HG03280 (cell line): Measurements from ENCODE around the gene UTP15.
A peak's percentile ranks its signal among the peaks of the same experiment; 100 is the strongest.

Experiments used
- ATAC-seq: cut with Tn5 transposase; IDR thresholded peaks from one replicate; pipeline ENCODE4 v1.9.1; 2021; ENCODE audit warnings: mild to moderate bottlenecking, moderate library complexity; ENCODE audit not compliant: unreplicated experiment

UTP15 gene

DNA sequence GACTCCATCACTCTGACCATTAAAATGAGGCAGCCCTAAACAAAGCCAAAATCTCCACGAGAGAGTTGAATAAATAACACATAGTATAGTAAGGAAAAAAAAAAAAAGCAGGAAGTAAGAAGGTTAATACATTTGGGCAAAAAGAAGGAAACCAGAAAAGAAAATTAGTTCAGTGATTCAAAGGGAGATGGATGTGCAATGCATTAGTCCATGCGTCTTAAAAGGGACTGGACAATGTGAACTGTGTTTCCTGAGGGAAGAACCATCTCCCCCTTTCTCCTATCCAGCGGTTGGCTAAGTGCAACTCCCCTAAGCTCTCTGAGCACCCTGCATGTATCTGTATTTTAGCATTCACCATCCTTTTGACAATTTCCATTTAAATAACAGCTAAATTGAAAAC is 1.5 kb upstream of the UTP15 start:
- ATAC-seq: no peak

DNA sequence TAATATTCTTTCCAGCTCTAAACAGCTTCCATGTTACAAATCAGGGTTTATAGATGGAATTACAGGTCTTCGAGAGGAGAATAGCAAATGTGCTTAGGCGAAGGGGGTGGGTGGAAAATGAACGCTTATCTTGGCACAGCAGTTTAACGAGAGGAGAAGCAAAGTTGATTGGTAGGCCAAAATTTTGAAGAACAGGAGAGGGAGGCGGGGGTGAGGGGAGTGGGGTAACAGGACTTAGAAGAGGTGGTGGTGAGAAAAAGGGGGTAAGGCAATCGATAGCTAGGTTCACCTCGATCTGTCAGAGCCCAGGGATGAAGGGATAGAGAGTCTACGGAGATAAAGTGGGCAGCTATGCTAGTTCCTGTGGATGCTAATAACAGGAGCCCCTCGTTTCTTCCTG is 868 bp upstream of the UTP15 start:
- ATAC-seq: no peak

DNA sequence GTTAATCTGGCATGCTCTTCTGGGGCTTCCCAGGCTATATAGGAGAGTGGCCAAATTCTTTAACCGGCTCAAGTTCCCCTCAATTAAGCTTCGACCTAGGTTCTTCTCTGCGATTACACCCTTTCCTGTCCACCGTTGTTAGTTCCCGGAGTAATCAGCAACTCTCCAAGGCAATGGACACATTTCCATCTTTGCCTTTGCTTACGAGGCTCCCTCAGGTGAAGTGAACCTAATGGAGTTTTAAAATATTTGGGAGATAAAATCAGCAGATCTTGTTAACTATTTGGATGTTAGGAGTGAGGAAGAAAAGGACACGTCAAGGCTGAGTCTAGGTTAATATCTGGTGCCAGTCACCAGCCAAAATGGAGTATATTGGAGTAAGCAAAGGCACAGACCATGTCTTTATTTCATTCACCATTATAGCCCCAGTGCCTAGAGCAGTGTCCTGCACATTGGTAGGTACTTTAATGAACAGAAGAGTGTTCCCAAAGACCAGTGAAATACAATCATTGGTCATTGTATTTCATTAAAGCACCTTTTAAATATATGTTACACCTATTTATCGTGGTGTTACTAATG is 515 bp downstream of the UTP15 start:
- ATAC-seq: no peak

DNA sequence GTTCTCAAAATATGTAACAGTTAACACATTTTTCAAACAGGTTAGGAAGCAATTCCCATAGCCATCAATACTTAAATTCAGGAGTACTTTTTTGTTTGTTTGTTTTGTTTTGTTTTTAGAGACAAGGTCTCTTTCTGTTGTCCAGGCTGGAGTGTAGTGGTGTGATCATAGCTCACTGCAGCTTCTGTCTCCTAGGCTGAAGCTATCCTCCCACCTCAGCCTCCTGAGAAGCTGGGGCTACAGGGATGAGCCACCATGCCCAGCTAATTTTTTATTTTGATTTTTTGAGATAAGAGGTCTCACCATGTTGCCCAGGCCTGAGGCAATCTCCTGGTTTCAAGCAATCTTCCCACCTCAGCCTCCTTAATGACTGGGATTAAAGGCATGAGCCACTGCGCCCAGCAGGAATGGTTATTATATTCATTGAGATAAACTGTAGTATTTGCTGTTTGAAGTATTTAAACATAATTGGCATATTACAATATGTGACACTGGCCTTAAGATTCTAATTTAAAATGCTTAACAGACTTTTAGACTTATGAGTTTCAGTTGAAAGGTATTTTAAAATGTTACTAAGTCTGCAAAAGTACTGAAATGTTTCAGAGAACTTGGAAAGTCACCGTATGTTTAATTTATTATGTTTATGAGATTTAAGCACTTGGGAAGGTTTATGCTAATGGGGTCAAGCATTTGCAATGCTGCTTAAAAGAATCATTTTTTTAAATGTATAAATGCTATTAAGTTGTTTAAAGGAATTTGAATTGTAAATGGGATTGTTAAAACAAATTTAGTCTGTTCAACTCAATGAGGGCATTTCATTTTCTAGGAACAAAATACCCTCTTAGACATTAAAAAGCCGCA is 17.0 kb downstream of the UTP15 start:
- no peak for ATAC-seq

DNA sequence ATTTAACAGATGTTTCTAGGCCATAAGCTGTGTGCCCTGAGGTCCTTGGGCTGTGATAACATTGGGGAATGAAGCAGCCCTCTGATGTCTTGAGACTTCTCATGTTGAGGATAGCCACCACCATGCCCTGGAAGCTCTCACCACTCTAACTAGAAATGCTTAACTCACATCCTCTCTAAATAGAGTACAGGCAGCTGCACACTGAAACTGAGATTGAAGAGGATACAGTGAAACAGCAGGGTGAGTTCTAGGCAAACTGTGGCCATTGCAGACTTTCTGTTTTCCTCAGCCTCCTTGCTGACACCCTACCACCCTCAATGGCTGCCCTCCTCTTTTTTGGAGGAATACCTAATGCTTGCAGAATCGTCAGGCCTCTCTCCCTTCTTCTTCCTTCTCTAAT is 22.4 kb downstream of the UTP15 start:
- ATAC-seq: peak; percentile 70

DNA sequence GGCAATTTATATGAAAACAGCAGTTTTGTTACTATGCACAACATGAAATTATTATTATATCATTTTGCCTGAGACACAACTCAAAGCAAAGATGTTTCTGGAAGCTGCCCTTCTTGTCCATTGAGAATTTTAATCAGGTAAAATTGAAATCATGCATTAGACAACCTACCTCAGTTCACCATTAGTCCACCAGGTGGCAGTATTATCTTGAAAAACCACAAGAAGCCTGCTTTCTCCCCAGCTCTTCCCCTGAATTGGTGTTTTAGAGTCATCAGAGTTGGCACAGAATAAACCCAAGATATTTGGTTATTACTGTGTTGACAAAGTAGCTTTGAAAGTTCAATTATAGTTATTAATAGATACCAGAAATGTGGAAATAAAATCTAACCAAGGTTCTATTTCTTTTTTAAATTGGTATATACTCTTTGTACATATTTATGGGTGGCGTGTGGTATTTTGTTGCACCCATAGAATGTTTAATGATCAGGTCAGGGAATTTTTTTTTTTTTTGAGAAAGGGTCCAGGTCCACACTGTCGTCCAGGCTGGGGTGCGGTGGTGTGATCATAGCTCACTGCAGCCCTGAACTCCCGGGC is 25.7 kb downstream of the UTP15 start:
- ATAC-seq: peak; percentile 61

DNA sequence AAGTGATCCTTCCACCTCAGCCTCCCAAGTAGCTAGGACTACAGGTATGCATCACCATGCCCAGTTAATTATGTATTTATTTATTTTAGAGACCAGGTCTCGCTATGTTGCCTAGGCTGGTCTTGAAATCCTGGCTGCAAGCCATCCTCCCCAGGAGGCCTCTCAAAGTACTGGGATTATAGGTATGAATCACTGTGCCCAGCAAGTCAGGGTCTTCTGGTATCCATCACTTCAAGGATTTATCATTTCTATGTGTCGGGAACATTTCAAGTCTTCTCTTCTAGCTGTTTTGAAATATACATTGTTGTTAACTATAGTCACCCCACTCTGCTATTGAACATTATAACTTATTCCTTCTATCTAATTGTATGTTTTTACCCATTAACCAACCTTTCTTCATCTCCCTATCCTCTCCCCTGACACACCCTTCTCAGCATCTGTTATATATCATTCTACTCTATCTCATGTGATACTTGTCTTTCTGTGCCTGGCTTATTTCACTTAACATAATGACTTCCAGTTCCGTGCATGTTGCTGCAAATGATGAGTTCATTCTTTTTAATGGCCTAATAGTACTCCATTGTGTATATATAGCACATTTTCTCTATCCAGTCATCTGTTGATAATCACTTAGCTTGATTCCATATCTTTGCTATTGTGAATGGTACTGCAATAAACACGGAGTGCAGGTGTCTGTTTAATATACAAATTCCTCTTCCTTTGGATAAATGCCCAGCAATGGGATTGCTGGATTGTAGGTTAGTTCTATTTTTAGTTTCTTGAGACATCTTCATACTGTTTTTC is 26.4 kb downstream of the UTP15 start:
- no peak for ATAC-seq

DNA sequence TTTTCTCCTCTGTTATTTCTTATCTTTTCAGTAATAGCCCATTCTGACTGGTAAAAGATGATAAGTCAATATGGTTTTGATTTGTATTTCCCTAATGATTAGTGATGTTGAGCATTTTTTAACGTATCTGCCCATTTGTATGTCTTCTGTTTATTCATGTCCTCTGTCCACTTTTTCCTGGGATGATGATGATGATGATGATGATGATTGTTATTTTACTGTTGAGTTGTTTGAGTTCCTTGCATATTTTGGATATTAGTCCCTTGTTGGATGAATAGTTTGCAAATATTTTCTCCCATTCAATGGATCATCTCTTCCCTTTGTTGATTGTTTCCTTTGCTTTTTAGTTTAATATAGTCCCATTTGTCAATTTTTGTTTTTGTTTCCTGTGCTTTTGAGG is 27.0 kb downstream of the UTP15 start:
- no peak for ATAC-seq

DNA sequence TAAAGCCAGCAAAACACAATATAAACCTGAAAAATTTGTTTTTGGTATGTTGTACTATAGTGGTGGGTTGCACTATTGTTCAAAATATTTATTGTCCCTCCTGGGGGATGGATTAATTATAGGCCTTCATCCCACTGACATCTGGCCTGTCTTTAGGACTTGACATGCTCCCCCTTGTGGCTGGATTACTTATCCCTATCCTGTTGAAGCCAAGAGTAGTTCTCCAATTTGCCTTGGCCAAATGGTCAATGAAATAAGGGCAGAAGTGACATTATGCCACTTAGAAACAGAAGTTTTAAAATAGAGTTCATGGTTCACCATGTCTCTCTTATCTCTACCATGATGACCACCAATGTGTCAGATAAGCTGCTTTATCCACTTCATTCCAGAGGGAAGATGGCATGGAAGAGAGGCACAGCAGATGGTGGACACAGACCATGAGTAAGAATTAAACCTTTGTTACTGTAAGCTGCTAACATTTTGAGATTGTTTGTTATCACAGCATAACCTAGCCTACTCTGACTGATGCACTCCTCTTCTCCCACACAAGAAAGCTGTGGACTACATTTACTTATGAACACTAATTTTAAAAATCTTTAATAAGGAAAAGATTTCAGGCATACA is 31.3 kb downstream of the UTP15 start:
- ATAC-seq: no peak

DNA sequence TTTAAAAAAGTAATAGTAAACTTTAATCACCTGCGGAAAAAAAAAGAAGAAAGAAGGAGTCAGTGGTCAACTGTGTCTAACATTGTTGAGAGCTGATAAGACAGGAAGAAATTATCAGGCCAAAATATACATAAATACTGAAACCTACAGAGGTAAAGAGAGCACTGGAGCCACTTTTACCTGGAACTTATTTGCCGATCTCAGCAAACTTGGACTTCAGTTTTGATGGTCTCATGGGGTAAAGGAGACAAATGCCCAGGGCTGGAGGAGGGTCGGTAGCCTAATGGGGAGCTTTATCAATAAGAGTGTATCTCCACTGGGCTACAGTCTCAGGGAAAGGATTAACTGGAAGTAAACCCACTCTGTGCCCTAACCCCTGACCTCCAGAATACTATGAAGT is 33.8 kb downstream of the UTP15 start:
- ATAC-seq: no peak

DNA sequence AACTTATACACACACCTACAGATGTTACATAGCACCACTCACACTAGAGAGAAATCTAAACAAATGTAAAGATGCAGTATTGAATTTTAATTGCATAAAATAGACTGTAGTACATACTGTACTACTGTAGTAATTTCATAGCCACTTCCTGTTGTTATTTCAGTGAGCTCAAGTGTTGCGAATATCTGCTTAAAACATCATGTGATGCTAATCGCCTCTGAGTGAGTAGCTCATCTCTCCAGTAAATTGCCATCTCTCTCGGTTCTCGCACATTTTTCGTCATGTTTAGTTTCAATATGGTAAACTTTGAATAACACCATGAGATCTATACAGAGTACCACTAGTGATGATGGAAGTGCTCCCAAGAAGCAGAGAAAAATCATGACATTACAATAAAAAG is 38.5 kb downstream of the UTP15 start:
- no peak for ATAC-seq

DNA sequence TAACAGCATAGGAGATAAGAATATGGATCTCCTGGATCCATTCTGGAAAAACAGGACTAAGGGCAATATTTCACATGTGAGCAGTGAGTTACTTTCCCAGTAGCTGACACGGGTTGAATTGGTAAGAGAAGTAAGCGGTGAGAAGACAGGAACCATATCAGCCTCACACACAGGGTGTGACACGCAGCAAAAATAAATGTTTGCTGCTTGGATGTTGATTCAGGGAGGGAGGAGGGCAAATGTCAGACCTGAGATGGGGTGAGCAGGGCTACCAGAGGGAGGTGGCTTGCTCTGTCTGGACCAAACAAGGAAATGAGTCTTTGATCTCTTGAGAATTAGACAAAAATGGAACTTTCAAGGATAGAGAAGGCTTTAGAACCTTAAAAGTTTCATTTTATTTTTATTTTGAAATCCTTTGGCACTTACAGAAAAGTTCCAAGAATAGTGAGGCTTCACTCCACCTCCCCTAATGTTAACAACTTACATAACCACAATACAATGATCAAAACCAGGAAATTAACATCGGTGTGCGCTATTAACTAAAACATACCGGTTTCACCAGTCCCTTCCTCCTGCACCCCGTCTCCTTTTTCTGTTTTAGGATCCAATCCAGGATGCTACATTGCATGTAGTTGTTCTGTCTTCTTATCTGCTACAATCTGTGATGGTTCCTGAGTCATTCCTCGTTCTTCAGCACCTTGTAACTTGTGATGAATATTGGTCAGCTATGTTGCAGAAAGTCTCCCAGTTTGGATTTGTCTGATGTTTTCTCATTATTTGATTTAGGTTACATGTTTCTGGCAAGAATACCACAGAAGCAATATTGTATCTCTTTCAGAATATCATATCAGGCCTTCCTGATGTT is 39.9 kb downstream of the UTP15 start:
- no peak for ATAC-seq

DNA sequence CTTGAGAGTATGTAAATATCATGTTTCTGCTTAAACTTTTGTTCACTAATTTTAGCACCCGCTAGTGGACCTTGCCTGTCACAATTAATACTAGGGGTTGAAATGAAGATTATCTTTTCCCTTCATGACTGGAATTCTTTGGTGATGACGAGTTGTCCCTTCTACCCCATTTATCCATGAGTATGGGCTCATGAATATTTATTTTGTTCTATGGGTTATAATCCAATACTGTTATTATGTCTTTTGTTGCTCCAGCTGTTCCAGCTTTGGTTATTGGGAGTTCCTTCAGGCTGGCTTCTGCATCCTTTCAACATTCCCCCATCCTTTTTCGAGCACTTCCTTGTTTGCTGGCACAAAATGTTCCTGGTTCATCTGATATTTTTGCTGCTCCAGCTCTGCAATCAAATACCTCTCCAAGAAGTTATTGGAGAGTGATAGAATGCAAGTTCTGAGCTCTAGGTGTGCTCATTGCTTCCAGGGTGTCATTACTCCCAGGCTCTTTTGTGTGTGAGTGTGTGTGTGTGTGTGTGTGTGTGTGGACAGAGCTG is 40.7 kb downstream of the UTP15 start:
- no peak for ATAC-seq

DNA sequence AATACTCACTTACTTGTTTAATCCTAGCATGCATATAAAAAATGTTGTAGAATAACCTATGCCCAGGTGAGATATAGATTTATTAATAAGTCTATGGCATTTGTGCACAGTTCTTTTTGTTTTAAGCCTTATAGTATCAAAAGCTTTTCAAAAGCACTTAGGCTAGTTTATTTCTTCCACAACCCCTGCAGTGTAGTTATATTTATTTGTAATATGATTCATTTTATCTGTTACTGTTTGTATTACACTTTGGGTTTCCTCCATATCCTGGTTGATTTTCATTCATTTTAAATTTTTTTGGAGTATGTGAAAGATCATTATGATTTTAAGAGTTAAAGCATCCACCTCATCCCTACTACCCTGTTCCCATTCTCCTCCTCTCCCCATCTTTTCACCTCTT is 41.7 kb downstream of the UTP15 start:
- no peak for ATAC-seq

DNA sequence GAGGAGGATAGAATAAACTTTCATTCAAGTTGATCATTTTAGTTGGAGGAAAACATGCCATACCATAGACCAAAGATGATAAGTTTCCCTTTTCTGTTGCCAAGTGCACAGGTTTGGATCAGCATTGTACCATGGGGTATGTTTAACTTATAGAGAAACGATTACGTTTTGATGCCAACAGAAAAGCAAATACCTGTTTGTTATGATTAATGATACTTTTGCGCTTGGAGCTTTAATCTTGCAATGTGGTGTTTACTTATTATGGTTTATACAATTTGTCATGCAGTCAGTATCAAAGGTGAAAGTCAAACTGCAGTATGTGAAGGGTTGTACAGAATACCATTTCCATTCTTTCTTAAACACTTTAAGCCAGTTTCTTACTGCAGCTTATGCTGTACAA is 47.3 kb downstream of the UTP15 start:
- no peak for ATAC-seq

DNA sequence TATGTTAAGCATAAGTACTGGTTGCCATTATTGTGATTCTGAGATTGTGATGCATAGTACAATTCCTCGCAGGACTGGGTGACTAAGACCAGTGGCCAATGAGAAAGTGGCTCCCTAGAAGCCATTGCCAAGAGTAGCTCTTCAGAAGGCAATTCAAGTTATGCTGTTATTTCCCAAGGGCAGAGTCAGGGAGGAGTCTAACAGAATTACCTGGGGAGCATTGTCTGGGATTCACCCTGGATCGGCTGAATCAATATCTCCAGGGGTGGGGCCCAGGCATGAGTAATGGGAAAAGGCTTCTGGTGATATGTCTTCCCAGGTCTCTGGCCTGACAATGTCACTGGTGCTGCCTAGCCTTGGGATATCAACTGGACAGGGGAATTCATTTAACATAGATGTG is 49.5 kb downstream of the UTP15 start:
- no peak for ATAC-seq

DNA sequence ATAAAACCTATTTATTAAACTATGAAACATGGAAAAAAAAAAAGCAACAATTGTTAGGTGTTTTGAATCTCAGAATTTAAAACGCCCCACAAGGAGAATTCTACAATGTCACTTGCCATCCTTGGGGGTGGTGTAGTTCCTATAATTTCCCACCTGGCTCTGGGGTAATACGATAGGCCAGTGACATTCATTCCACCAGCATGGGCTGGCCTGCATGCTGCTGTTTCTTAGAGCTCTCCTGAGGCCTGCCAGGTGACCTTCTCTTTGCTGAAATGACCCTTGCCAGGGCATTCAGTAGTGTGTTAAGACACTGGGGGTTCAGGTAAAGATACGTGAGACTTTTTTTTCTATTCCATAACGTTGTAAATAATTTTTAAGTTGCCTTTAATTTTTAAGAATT is 50.4 kb downstream of the UTP15 start:
- ATAC-seq: no peak

DNA sequence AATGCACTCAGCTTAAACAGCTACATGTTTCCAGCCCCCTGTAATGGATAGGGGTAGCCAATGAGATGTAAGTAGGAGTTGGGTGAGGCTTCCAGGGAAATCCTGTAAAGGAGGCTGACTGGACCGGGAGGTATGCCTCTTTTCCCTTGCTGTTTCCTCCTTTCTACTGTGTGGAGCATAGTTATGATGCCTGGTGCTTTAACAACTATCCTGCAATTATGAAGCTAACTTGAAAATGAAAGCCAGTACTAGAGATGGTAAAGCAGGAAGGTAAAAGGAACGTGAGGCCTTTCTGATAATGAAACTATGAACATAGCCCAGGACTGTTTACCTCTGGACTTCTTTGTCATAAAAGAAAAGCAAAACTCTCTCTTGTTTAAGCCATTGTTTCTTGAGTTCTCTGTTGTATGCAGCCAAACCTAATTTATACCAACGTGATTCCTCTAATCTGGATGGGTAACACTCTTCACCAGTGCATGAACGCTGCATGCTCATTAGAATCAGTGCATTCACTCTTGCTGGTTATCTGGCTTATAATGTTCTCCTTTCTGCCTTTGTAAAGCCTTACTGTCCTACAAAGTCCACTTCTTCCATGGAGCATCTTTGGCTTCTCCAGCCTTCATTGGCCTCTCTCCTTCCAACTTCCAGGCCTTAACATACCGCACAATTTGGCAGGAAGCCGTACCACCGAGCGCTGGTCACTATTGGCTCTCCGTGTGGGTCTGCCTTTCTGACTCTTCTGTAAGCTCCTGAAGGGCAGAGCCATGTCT is 52.2 kb downstream of the UTP15 start:
- peak; percentile 81 for ATAC-seq
